Measurements from ENCODE around the gene CKS1B.

Gene CKS1B

GRCh38 chr1:154938604-154939399 is 35.7 kb upstream of the CKS1B start:
- Histone ChIP-seq H3K9me2 (replicated peaks; ENCODE audit: insufficient read depth, low read length) (no peaks in the 10 kb centered on the region), H3K79me2 (ENCODE audit: low read length) (peaks cover 48% of the 10 kb centered on the region), H4K20me1 (ENCODE audit: insufficient read depth, low read length) (no peaks in the 10 kb centered on the region), H3K27ac (ENCODE audit: low read length) (peak overlapping the region; percentile 91), H3K9me3 (replicated peaks; ENCODE audit: insufficient read depth, low read length) (no peaks in the 10 kb centered on the region), H3K9ac (ENCODE audit: low read length) (peak overlapping the region; percentile 94; the same call in 1 of the 2 replicates), H3K4me1 (ENCODE audit: low read length) (peaks cover 62% of the 10 kb centered on the region), H3K4me2 (ENCODE audit: low read depth, low read length) (peak overlapping the region; percentile 92; the same call in 1 of the 2 replicates), H3K27me3 (replicated peaks; ENCODE audit: insufficient read depth, low read length) (no peaks in the 10 kb centered on the region), H3K4me3 (ENCODE audit: low read length) (peak overlapping the region; percentile 68; the same call in 1 of the 2 replicates), H3F3A (ENCODE audit: insufficient read depth, low read length) (peaks cover 65% of the 10 kb centered on the region), H3K36me3 (replicated peaks; ENCODE audit: insufficient read depth, low read length) (no peaks in the 10 kb centered on the region), H2AFZ (ENCODE audit: low read length) (no peak overlapping the region)
- DNase-seq: no peak
- TF ChIP-seq EZH2 (optimal IDR thresholded peaks at IDR 0.05; ENCODE audit: low read depth, low read length) (no peak), CTCF (IDR thresholded peaks at IDR 0.05; ENCODE audit: low read length) (no peak)

GRCh38 chr1:154940213-154940560 is 34.3 kb upstream of the CKS1B start:
- no peaks in the 10 kb centered on the region for H3K27me3 ChIP-seq (replicated peaks; ENCODE audit: insufficient read depth, low read length)
- no peak for DNase-seq
- peak overlapping the region; percentile 91; the same call in 1 of the 2 replicates for H3K27ac ChIP-seq (ENCODE audit: low read length)
- no peaks in the 10 kb centered on the region for H3K36me3 ChIP-seq (replicated peaks; ENCODE audit: insufficient read depth, low read length)
- no peak overlapping the region for H3K4me2 ChIP-seq (ENCODE audit: low read depth, low read length)
- peaks cover 44% of the 10 kb centered on the region for H3K79me2 ChIP-seq (ENCODE audit: low read length)
- peaks cover 78% of the 10 kb centered on the region for H3F3A ChIP-seq (ENCODE audit: insufficient read depth, low read length)
- H3K9ac ChIP-seq (ENCODE audit: low read length): no peak overlapping the region
- H2AFZ ChIP-seq (ENCODE audit: low read length): no peak overlapping the region
- H3K4me1 ChIP-seq (ENCODE audit: low read length): peaks cover 76% of the 10 kb centered on the region
- no peaks in the 10 kb centered on the region for H3K9me2 ChIP-seq (replicated peaks; ENCODE audit: insufficient read depth, low read length)
- no peak for TF ChIP-seq EZH2 (optimal IDR thresholded peaks at IDR 0.05; ENCODE audit: low read depth, low read length)
- TF ChIP-seq EZH2phosphoT487 (IDR thresholded peaks at IDR 0.05; ENCODE audit: low read length): no peak
- no peak for TF ChIP-seq CTCF (IDR thresholded peaks at IDR 0.05; ENCODE audit: low read length)
- no peak overlapping the region for H3K4me3 ChIP-seq (ENCODE audit: low read length)
- H3K9me3 ChIP-seq (replicated peaks; ENCODE audit: insufficient read depth, low read length): no peaks in the 10 kb centered on the region
- H4K20me1 ChIP-seq (ENCODE audit: insufficient read depth, low read length): no peaks in the 10 kb centered on the region

- Histone ChIP-seq H3K27me3 (replicated peaks; ENCODE audit: insufficient read depth, low read length) (no peaks in the 10 kb centered on the region), H4K20me1 (ENCODE audit: insufficient read depth, low read length) (no peaks in the 10 kb centered on the region), H3K4me1 (ENCODE audit: low read length) (peaks cover 76% of the 10 kb centered on the region), H3K9me2 (replicated peaks; ENCODE audit: insufficient read depth, low read length) (no peaks in the 10 kb centered on the region), H3K4me3 (ENCODE audit: low read length) (no peak overlapping the region), H3K79me2 (ENCODE audit: low read length) (peaks cover 44% of the 10 kb centered on the region), H3F3A (ENCODE audit: insufficient read depth, low read length) (peaks cover 84% of the 10 kb centered on the region), H3K27ac (ENCODE audit: low read length) (peak overlapping the region; percentile 91), H3K9me3 (replicated peaks; ENCODE audit: insufficient read depth, low read length) (no peaks in the 10 kb centered on the region), H3K4me2 (ENCODE audit: low read depth, low read length) (no peak overlapping the region), H3K36me3 (replicated peaks; ENCODE audit: insufficient read depth, low read length) (no peaks in the 10 kb centered on the region), H2AFZ (ENCODE audit: low read length) (no peak overlapping the region), H3K9ac (ENCODE audit: low read length) (no peak overlapping the region)
- TF ChIP-seq EZH2phosphoT487 (IDR thresholded peaks at IDR 0.05; ENCODE audit: low read length) (no peak), CTCF (IDR thresholded peaks at IDR 0.05; ENCODE audit: low read length) (no peak), EZH2 (optimal IDR thresholded peaks at IDR 0.05; ENCODE audit: low read depth, low read length) (no peak)
- no peak for DNase-seq
These were observed 33.8 kb upstream of the CKS1B start for GRCh38 chr1:154940651-154941194.
